PC-3 (cell line): ENCODE measurements around the gene TMPRSS15.

ENCODE experiments used
- EZH2 ChIP-seq: fragments of 300-600 bp; sonication (generic); IDR thresholded peaks from one replicate; pipeline ENCODE4 v1.6.1; 2017; ENCODE audit warnings: antibody characterized with exemption, mild to moderate bottlenecking, low read length; ENCODE audit not compliant: unreplicated experiment
- EZH2phosphoT487 ChIP-seq: fragments of 300-600 bp; sonication (generic); IDR thresholded peaks from 2 replicates; pipeline ENCODE4 v1.6.1; 2018; ENCODE audit warnings: mild to moderate bottlenecking, antibody characterized with exemption, low read length, borderline replicate concordance
- TF ChIP-seq, protein P1 (sequence below): fragments of 300-600 bp; sonication (generic); conservative IDR thresholded peaks from 2 replicates; pipeline ENCODE4 v1.5.1; 2017; ENCODE audit warnings: antibody characterized with exemption, low read depth, mild to moderate bottlenecking, low read length

DNA sequence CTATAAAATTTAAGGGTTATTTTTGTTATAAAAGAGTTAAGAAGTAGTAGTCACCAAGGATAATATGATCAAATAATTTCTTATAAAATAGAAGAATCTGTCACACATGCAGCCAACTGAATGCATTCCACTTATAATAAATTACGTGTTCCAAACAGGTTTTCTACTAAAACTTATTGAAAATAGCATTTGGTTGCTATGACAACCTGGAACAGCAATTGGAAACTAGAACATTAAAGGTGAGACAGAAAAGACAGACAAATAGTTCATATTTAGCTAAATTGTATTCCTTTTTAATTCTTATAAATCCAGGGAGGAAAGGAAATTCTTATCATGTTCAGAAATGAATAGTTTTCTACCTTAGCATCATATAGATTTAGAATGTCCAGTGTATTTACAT lies 168.0 kb downstream of the TMPRSS15 start:
- TF ChIP-seq, protein P1, sequence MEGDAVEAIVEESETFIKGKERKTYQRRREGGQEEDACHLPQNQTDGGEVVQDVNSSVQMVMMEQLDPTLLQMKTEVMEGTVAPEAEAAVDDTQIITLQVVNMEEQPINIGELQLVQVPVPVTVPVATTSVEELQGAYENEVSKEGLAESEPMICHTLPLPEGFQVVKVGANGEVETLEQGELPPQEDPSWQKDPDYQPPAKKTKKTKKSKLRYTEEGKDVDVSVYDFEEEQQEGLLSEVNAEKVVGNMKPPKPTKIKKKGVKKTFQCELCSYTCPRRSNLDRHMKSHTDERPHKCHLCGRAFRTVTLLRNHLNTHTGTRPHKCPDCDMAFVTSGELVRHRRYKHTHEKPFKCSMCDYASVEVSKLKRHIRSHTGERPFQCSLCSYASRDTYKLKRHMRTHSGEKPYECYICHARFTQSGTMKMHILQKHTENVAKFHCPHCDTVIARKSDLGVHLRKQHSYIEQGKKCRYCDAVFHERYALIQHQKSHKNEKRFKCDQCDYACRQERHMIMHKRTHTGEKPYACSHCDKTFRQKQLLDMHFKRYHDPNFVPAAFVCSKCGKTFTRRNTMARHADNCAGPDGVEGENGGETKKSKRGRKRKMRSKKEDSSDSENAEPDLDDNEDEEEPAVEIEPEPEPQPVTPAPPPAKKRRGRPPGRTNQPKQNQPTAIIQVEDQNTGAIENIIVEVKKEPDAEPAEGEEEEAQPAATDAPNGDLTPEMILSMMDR = no peak
- TF ChIP-seq EZH2phosphoT487 (no peak), EZH2 (no peak)
